ENCODE data around the gene RPN1.

- no peak for TF ChIP-seq CTCF (IDR thresholded peaks at IDR 0.05)
- TF ChIP-seq POLR2A (IDR thresholded peaks at IDR 0.05): no peak
These were observed 76.9 kb downstream of the RPN1 start for GRCh38 chr3:128573707-128574162.
